Neural cell (in vitro differentiated cells): Measurements from ENCODE around the gene ADARB2. TPM values are rescaled to one million over a fixed set of nuclear protein-coding genes. Genes with fewer than 3 reads are reported as not detected.

Experiments used
- H2AFZ ChIP-seq: fragments of 200-600, 300-800 bp; sonication (generic), shearing (Covaris generic); 2 replicates; pipeline ENCODE4 v1.6.0; 2014; ENCODE audit warnings: low read depth, mild to moderate bottlenecking, antibody characterized with exemption, low read length, moderate library complexity
- H3F3A ChIP-seq: fragments of 200-600 bp; shearing (Covaris generic); 2 replicates; pipeline ENCODE4 v1.6.1; 2016; ENCODE audit warnings: mild to moderate bottlenecking, moderate library complexity, mixed read lengths, antibody characterized with exemption, low read length; ENCODE audit not compliant: insufficient read depth, poor library complexity, severe bottlenecking
- H3K27ac ChIP-seq: fragments of 200-600, 300-800 bp; sonication (generic), shearing (Covaris generic); 2 replicates; pipeline ENCODE4 v1.5.1; 2014; ENCODE audit warnings: mild to moderate bottlenecking, low read length, moderate library complexity
- H3K27me3 ChIP-seq: fragments of 300-800, 200-600 bp; sonication (generic), shearing (Covaris generic); 2 replicates; pipeline ENCODE4 v1.6.0; 2014; ENCODE audit warnings: mild to moderate bottlenecking, low read depth, low read length, moderate library complexity; ENCODE audit not compliant: insufficient read depth
- H3K36me3 ChIP-seq: fragments of 300-800, 200-600 bp; sonication (generic), shearing (Covaris generic); 2 replicates; pipeline ENCODE4 v1.5.1; 2014; ENCODE audit warnings: mild to moderate bottlenecking, antibody characterized with exemption, low read length, moderate library complexity; ENCODE audit not compliant: insufficient read depth
- H3K4me2 ChIP-seq: fragments of 300-800, 200-600 bp; sonication (generic), shearing (Covaris generic); 2 replicates; pipeline ENCODE4 v1.6.0; 2014; ENCODE audit warnings: mild to moderate bottlenecking, low read length
- H3K4me3 ChIP-seq: fragments of 300-800, 200-600 bp; sonication (generic), shearing (Covaris generic); 2 replicates; pipeline ENCODE4 v1.5.1; 2014; ENCODE audit warnings: mild to moderate bottlenecking, low read length, moderate library complexity
- H3K79me2 ChIP-seq: fragments of 200-600 bp; shearing (Covaris generic); replicated peaks from 2 replicates; pipeline ENCODE4 v1.6.0; 2014; ENCODE audit warnings: mild to moderate bottlenecking, low read length, moderate library complexity; ENCODE audit not compliant: insufficient read depth
- H3K9ac ChIP-seq: fragments of 300-800, 200-600 bp; sonication (generic), shearing (Covaris generic); 2 replicates; pipeline ENCODE4 v1.6.1; 2016; ENCODE audit warnings: mild to moderate bottlenecking, low read length, mixed read lengths
- H3K9me2 ChIP-seq: fragments of 200-600 bp; shearing (Covaris generic); 2 replicates; pipeline ENCODE4 v1.6.1; 2016; ENCODE audit warnings: mild to moderate bottlenecking, low read length, mixed read lengths; ENCODE audit not compliant: insufficient read depth
- H3K9me3 ChIP-seq: fragments of 200-600, 300-800 bp; sonication (generic), shearing (Covaris generic); 2 replicates; pipeline ENCODE4 v1.6.1; 2016; ENCODE audit warnings: mild to moderate bottlenecking, mixed run types, low read length, moderate library complexity, mixed read lengths
- H4K20me1 ChIP-seq: fragments of 200-600 bp; shearing (Covaris generic); 2 replicates; pipeline ENCODE4 v1.6.1; 2016; ENCODE audit warnings: mild to moderate bottlenecking, mixed run types; ENCODE audit not compliant: insufficient read depth
- EP300 ChIP-seq: fragments of 450-650 bp; conservative IDR thresholded peaks from 2 replicates; pipeline ENCODE4 v1.6.1; 2014; ENCODE audit warnings: antibody characterized with exemption, mild to moderate bottlenecking, moderate library complexity; ENCODE audit not compliant: poor library complexity, severe bottlenecking
- EZH2 ChIP-seq: fragments of 200-600, 300-800 bp; shearing (Covaris generic), sonication (generic); IDR thresholded peaks from 2 replicates; pipeline ENCODE4 v1.6.1; 2014; ENCODE audit warnings: antibody characterized with exemption, low read length, borderline replicate concordance, mild to moderate bottlenecking; ENCODE audit not compliant: insufficient read depth, poor library complexity, severe bottlenecking
- MXI1 ChIP-seq: fragments of 450-650 bp; conservative IDR thresholded peaks from 2 replicates; pipeline ENCODE4 v1.6.1; 2014; ENCODE audit warnings: antibody characterized with exemption, mild to moderate bottlenecking; ENCODE audit not compliant: poor library complexity, severe bottlenecking
- POLR2AphosphoS5 ChIP-seq: IDR thresholded peaks from 2 replicates; pipeline ENCODE4 v1.6.1; 2012
- RAD21 ChIP-seq: fragments of 450-650 bp; conservative IDR thresholded peaks from 2 replicates; pipeline ENCODE4 v1.6.1; 2014; ENCODE audit warnings: antibody characterized with exemption, mild to moderate bottlenecking, moderate library complexity
- REST ChIP-seq: IDR thresholded peaks from 2 replicates; pipeline ENCODE4 v1.6.1; 2012; ENCODE audit warnings: borderline replicate concordance
- SMC3 ChIP-seq: fragments of 450-650 bp; conservative IDR thresholded peaks from 2 replicates; pipeline ENCODE4 v1.6.1; 2014; ENCODE audit warnings: antibody characterized with exemption, mild to moderate bottlenecking, moderate library complexity; ENCODE audit not compliant: poor library complexity
- TAF1 ChIP-seq: IDR thresholded peaks from 2 replicates; pipeline ENCODE4 v1.6.1; 2012; ENCODE audit warnings: low read depth
- polyA plus RNA-seq: library from polyadenylated mRNA; depleted of rRNA; stranded (reverse); fragments of >200 nt; gene quantifications from 2 replicates; pipeline ENCODE4 v1.2.3, GENCODE V29; 2014
- TF ChIP-seq, protein P1 (sequence below): fragments of 450-650 bp; IDR thresholded peaks from 2 replicates; pipeline ENCODE4 v1.5.1; 2014; ENCODE audit warnings: antibody characterized with exemption, mild to moderate bottlenecking, moderate library complexity; ENCODE audit not compliant: poor library complexity, severe bottlenecking

Gene ADARB2
- polyA plus RNA-seq, 1 donor from 2014 or later: 3.6 TPM

DNA sequence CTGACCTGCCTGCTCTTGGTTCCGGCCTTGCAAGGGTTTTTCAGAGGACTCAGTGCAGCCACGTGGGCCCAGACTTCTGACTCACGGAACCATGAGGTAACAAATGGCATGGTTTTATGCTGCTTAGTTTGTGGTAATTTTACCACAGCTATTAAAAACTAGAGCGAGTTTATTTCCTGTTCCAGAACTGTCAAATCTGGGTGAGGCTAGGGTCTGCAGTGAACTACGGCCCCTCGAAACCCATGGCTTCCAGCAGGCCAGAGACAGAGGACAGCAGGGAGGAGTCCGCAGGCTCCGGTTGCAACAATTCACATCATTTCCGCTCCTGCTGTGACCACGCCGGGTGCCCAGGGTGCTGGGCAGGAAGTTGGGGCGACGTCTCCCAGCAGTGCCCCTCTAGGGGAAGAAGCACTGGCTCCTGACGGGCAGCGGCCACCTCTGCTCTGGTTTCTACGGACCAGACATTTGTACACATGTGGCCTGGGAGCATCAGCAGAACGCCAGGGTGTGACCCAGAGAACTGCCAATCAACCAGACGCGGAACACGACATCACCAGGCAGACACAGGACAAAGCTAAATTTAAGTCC is 74.8 kb downstream of the ADARB2 start:
- H2AFZ ChIP-seq: no peak overlapping the region
- no peak overlapping the region for H3K4me3 ChIP-seq
- H3K79me2 ChIP-seq: no peaks in the 10 kb centered on the region
- H3K27ac ChIP-seq: no peak overlapping the region
- H3K9me2 ChIP-seq: no peaks in the 10 kb centered on the region
- TF ChIP-seq RAD21: no peak
- H3K27me3 ChIP-seq: no peaks in the 10 kb centered on the region
- no peak overlapping the region for H3K4me2 ChIP-seq
- no peaks in the 10 kb centered on the region for H3K36me3 ChIP-seq
- no peaks in the 10 kb centered on the region for H3F3A ChIP-seq
- no peak overlapping the region for H3K9ac ChIP-seq
- H3K9me3 ChIP-seq: no peaks in the 10 kb centered on the region
- H4K20me1 ChIP-seq: no peaks in the 10 kb centered on the region

- no peaks in the 10 kb centered on the region for H3K27me3 ChIP-seq
- H3K9me3 ChIP-seq: no peaks in the 10 kb centered on the region
- H3K27ac ChIP-seq: no peak overlapping the region
- H3K4me2 ChIP-seq: no peak overlapping the region
- H4K20me1 ChIP-seq: no peaks in the 10 kb centered on the region
- no peaks in the 10 kb centered on the region for H3K9me2 ChIP-seq
- no peak overlapping the region for H3K4me3 ChIP-seq
- H3K36me3 ChIP-seq: no peaks in the 10 kb centered on the region
- no peak overlapping the region for H3K9ac ChIP-seq
- no peaks in the 10 kb centered on the region for H3K79me2 ChIP-seq
- TF ChIP-seq SMC3: no peak
- TF ChIP-seq RAD21: no peak
- TF ChIP-seq REST: no peak
- H3F3A ChIP-seq: no peaks in the 10 kb centered on the region
- no peak overlapping the region for H2AFZ ChIP-seq
Observed at GRCh38 chr10:1661859-1662437, 75.4 kb downstream of the ADARB2 start.

DNA sequence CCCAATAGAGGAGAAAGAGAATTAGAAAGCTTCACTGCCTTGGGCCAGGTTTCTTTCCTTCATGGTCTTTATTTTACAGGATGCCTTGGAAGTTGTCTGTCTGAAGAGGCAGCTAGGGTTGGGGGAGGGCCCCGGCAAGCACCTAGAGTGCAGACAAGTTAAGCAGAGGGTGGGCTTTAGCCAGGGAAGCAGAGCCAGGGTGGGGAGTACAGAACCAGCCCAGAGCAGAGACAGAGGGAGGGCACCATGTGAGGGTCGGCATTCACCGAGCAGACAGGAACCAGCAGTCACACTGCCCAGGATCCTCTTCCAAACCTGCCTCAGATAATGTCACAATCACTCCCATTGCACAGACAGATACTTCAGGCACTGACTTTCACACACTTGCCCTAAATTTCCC is 75.9 kb downstream of the ADARB2 start:
- H3K4me3 ChIP-seq: no peak overlapping the region
- TF ChIP-seq MXI1: no peak
- TF ChIP-seq RAD21: no peak
- TF ChIP-seq EP300: no peak
- TF ChIP-seq REST: no peak
- TF ChIP-seq SMC3: no peak
- no peak for TF ChIP-seq POLR2AphosphoS5
- no peak for TF ChIP-seq TAF1
- TF ChIP-seq, protein P1, sequence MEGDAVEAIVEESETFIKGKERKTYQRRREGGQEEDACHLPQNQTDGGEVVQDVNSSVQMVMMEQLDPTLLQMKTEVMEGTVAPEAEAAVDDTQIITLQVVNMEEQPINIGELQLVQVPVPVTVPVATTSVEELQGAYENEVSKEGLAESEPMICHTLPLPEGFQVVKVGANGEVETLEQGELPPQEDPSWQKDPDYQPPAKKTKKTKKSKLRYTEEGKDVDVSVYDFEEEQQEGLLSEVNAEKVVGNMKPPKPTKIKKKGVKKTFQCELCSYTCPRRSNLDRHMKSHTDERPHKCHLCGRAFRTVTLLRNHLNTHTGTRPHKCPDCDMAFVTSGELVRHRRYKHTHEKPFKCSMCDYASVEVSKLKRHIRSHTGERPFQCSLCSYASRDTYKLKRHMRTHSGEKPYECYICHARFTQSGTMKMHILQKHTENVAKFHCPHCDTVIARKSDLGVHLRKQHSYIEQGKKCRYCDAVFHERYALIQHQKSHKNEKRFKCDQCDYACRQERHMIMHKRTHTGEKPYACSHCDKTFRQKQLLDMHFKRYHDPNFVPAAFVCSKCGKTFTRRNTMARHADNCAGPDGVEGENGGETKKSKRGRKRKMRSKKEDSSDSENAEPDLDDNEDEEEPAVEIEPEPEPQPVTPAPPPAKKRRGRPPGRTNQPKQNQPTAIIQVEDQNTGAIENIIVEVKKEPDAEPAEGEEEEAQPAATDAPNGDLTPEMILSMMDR: no peak
- TF ChIP-seq EZH2: no peak

More for the DNA sequence above, 75.9 kb downstream of the ADARB2 start:
- Histone ChIP-seq H3K27me3 (no peaks in the 10 kb centered on the region), H3K9me3 (no peaks in the 10 kb centered on the region), H3K36me3 (no peaks in the 10 kb centered on the region), H3K79me2 (no peaks in the 10 kb centered on the region), H2AFZ (no peak overlapping the region), H3K9me2 (no peaks in the 10 kb centered on the region), H3F3A (no peaks in the 10 kb centered on the region), H3K4me2 (no peak overlapping the region), H3K9ac (no peak overlapping the region), H3K27ac (no peak overlapping the region), H4K20me1 (no peaks in the 10 kb centered on the region)
